LNCAP (cell line): ENCODE results near the gene BLOC1S1.

Source experiments
- TF ChIP-seq, protein P1 (sequence below): fragments of 450-650 bp; IDR thresholded peaks from 2 replicates; pipeline ENCODE4 v1.5.1; 2017; ENCODE audit warnings: mild to moderate bottlenecking

Gene BLOC1S1

GRCh38 chr12:55717011-55718007 lies 1.5 kb downstream of the BLOC1S1 start:
- TF ChIP-seq, protein P1, sequence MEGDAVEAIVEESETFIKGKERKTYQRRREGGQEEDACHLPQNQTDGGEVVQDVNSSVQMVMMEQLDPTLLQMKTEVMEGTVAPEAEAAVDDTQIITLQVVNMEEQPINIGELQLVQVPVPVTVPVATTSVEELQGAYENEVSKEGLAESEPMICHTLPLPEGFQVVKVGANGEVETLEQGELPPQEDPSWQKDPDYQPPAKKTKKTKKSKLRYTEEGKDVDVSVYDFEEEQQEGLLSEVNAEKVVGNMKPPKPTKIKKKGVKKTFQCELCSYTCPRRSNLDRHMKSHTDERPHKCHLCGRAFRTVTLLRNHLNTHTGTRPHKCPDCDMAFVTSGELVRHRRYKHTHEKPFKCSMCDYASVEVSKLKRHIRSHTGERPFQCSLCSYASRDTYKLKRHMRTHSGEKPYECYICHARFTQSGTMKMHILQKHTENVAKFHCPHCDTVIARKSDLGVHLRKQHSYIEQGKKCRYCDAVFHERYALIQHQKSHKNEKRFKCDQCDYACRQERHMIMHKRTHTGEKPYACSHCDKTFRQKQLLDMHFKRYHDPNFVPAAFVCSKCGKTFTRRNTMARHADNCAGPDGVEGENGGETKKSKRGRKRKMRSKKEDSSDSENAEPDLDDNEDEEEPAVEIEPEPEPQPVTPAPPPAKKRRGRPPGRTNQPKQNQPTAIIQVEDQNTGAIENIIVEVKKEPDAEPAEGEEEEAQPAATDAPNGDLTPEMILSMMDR: no peak

GRCh38 chr12:55718015-55718414 lies 2.2 kb downstream of the BLOC1S1 start:
- TF ChIP-seq, protein P1: no peak

DNA sequence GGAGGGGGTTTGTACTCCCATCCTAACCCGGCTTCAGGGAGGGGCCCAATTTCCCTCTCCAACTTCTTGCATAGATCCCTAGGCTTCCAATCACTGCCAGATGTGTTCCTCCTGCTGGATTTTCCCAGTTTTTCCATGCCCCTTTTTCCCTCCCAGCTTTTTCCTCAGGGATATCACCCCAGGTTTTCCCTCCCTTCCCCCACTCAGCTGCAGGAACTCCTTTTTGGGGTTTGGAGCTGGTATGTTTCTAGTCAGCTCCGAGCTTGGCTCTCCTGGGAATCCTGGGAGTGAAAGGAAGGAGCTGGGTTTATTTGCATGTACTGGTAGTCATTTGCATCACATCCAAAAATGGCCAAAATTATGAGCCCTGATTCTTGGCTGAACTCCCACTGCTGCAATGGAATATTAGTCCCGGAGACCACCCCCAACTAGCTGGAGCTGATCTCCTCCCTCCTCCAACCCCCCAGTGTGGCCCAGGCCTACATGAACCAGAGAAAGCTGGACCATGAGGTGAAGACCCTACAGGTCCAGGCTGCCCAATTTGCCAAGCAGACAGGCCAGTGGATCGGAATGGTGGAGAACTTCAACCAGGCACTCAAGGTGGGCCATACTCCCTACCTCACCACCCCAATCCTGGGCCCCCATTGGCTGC lies 2.9 kb downstream of the BLOC1S1 start:
- TF ChIP-seq, protein P1: no peak

DNA sequence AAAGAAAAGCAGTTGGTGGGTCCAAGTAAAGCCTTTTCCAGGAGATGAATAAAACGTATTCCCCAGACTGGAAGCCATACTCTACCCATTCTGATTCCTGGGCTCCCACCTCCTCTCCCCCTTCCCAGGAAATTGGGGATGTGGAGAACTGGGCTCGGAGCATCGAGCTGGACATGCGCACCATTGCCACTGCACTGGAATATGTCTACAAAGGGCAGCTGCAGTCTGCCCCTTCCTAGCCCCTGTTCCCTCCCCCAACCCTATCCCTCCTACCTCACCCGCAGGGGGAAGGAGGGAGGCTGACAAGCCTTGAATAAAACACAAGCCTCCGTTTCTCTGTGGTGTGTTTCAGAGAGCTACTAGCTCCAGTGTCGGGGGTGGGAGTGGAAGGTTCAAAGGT lies 3.5 kb downstream of the BLOC1S1 start:
- TF ChIP-seq, protein P1: no peak

DNA sequence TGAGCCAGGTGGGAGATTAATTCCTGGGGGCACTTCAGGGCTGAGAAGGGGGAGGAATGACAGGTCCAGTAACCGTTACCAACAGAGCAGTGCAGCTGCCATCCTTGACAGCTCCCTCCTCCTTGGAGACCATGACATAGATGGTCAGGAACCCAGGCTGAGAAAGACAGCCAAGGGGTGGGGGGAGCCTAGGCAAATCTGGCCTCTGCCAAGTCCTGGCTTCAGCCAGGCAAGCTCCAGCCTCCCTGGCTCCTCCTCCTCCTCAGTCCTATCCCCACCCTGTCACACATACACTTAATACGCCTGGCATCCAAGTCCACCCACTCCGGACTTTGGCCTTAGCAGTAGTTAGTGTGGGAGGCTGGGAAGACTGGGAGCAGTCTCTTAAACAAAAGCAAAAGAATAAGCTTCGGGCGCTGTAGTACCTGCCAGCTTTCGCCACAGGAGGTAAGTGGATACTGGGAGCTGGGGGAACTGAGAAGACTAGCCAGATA lies 4.3 kb downstream of the BLOC1S1 start, which contains the start of gene RDH5:
RDH5 (plus strand) TSS at position 323 of the 494 bp plus-strand sequence. CDS start 792 bp downstream, outside the sequence.
- TF ChIP-seq, protein P1: no peak

DNA sequence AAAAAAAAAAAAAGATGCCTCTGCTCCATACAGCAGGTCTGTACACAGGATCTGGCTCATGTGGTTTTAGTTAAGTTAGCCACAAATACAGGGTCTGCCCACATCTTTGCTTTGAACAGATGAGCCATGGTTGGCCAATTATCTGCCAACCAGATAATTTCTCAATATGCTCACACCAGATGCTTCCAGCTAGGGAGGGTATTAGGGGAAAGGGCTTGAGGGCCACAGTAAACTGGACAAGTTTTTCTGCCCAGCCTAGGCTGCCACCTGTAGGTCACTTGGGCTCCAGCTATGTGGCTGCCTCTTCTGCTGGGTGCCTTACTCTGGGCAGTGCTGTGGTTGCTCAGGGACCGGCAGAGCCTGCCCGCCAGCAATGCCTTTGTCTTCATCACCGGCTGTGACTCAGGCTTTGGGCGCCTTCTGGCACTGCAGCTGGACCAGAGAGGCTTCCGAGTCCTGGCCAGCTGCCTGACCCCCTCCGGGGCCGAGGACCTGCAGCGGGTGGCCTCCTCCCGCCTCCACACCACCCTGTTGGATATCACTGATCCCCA lies 5.1 kb downstream of the BLOC1S1 start:
- TF ChIP-seq, protein P1: peak; percentile 52

GRCh38 chr12:55721601-55722213 lies 5.9 kb downstream of the BLOC1S1 start:
- TF ChIP-seq, protein P1: no peak
